NB4 (cell line): ENCODE results near the gene MPZL1.

Source experiments
- MAX ChIP-seq: IDR thresholded peaks from 2 replicates; pipeline ENCODE4 v1.6.1; 2011; ENCODE audit warnings: low read depth, low read length
- MYC ChIP-seq: IDR thresholded peaks from 2 replicates; pipeline ENCODE4 v1.6.1; 2011; ENCODE audit warnings: low read depth, low read length
- POLR2A ChIP-seq: IDR thresholded peaks from 2 replicates; pipeline ENCODE4 v1.6.1; 2011; ENCODE audit warnings: mild to moderate bottlenecking; ENCODE audit not compliant: insufficient read length; ENCODE audit errors: extremely low read depth
- TF ChIP-seq, protein P1 (sequence below): IDR thresholded peaks from one replicate; pipeline ENCODE4 v1.5.1; 2012; ENCODE audit warnings: low read depth, low read length

DNA sequence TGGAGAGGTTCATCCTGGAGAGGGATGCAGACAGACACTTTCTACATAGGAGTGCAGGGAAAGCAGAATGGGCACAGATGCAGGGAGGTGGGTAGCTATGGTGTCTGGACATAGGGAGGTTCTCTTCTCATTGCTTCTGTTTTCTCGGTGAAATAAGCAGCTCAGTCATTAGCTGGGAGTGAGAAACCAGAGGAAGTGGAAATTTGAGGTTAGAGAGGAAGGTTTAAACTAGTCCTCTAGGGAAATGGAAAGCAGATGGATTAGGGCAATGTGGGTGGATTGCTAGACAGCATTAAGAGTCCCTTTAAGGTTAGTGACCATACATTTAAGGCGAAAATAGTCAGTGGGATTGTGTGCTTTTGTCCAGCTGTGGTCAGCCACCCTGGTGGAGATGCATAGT is 39.6 kb downstream of the MPZL1 start:
- TF ChIP-seq, protein P1, sequence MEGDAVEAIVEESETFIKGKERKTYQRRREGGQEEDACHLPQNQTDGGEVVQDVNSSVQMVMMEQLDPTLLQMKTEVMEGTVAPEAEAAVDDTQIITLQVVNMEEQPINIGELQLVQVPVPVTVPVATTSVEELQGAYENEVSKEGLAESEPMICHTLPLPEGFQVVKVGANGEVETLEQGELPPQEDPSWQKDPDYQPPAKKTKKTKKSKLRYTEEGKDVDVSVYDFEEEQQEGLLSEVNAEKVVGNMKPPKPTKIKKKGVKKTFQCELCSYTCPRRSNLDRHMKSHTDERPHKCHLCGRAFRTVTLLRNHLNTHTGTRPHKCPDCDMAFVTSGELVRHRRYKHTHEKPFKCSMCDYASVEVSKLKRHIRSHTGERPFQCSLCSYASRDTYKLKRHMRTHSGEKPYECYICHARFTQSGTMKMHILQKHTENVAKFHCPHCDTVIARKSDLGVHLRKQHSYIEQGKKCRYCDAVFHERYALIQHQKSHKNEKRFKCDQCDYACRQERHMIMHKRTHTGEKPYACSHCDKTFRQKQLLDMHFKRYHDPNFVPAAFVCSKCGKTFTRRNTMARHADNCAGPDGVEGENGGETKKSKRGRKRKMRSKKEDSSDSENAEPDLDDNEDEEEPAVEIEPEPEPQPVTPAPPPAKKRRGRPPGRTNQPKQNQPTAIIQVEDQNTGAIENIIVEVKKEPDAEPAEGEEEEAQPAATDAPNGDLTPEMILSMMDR: no peak
- no peak for TF ChIP-seq POLR2A
- no peak for TF ChIP-seq MAX
- TF ChIP-seq MYC: no peak
